ENCODE data around the gene FAM171A1. TPM values are rescaled to one million over a fixed set of nuclear protein-coding genes. Genes with fewer than 3 reads are reported as not detected.
"Not testable (repeated sequence)": the region's sequence is repeated elsewhere in the genome, so short reads cannot be mapped to it uniquely, and the experiment has no call there.

FAM171A1 gene
- total RNA-seq: 5.4 TPM
- 4.2 TPM for polyA plus RNA-seq
- long read RNA-seq, donor 1: 0 reads
- long read RNA-seq, donor 2: 0 reads
- long read RNA-seq, donor 3: 0 reads
- long read RNA-seq, donor 4: 0 reads
- long read RNA-seq, donor 5, partial matches to known transcripts: 0 of 2 reads
- long read RNA-seq, donor 5, other reads (novel, unspliced or antisense): 0 of 2 reads
- long read RNA-seq, donor 6, partial matches to known transcripts: 0 of 3 reads
- long read RNA-seq, donor 6, other reads (novel, unspliced or antisense): 0 of 3 reads
- long read RNA-seq, donor 7, partial matches to known transcripts: 0 of 3 reads
- long read RNA-seq, donor 7, other reads (novel, unspliced or antisense): 0 of 3 reads
- long read RNA-seq, donor 8, partial matches to known transcripts: 0 of 1 reads
- long read RNA-seq, donor 8, other reads (novel, unspliced or antisense): 0 of 1 reads
- long read RNA-seq, donor 9: 0 reads
- long read RNA-seq, donor 10, partial matches to known transcripts: 0 of 4 reads
- long read RNA-seq, donor 10, other reads (novel, unspliced or antisense): 0 of 4 reads

- Histone ChIP-seq H3K4me1 (ENCODE audit: control insufficient read depth in 2 of 2, insufficient read depth in 2 of 2, low read length in 2 of 2) (peaks cover 0 to 10% of the 10 kb centered on the region in 2 donors), H3K4me3 (ENCODE audit: low read length in 2 of 2) (peak within 1 kb of the TSS; percentile 26 to 76), H3K27ac (ENCODE audit: low read depth in 1 of 2, low read length in 1 of 2) (no peak within 1 kb of the TSS), H3K36me3 (ENCODE audit: control insufficient read depth in 2 of 2, insufficient read depth in 2 of 2, low read length in 1 of 2) (no peaks in the 10 kb centered on the region), H3K9me3 (ENCODE audit: control insufficient read depth in 2 of 2, insufficient read depth in 1 of 2, low read length in 1 of 2) (no peaks in the 10 kb centered on the region), H3K27me3 (ENCODE audit: control insufficient read depth in 2 of 2, insufficient read depth in 1 of 2, low read length in 1 of 2) (peaks cover 36 to 67% of the 10 kb centered on the region in 2 donors)
- WGBS: 2% methylated on average over 115 of the region's 115 CpGs
- peak in 6 of 9 donors; percentile 9 to 76 (median 49) for DNase-seq (ENCODE audit: low read depth in 6 of 9, low spot score in 9 of 9)
Measured at GRCh38 chr10:15370856-15371701, at the start of gene FAM171A1. FAM171A1 (minus strand) TSS chr10:15371289; CDS start chr10:15371052, 237 bp downstream.

GRCh38 chr10:15420858-15421257, 49.8 kb upstream of the FAM171A1 start:
- Histone ChIP-seq H3K4me1 (ENCODE audit: control insufficient read depth in 2 of 2, insufficient read depth in 2 of 2, low read length in 2 of 2) (no peaks in the 10 kb centered on the region), H3K27me3 (ENCODE audit: control insufficient read depth in 2 of 2, insufficient read depth in 1 of 2, low read length in 1 of 2) (no peaks in the 10 kb centered on the region), H3K36me3 (ENCODE audit: control insufficient read depth in 2 of 2, insufficient read depth in 2 of 2, low read length in 1 of 2) (no peaks in the 10 kb centered on the region), H3K4me3 (ENCODE audit: low read length in 2 of 2) (no peak overlapping the region), H3K27ac (ENCODE audit: low read depth in 1 of 2, low read length in 1 of 2) (no peak overlapping the region), H3K9me3 (ENCODE audit: control insufficient read depth in 2 of 2, insufficient read depth in 1 of 2, low read length in 1 of 2) (no peaks in the 10 kb centered on the region)
- 54% methylated on average over 4 of the region's 4 CpGs for WGBS
- no peak for DNase-seq (ENCODE audit: low read depth in 6 of 9, low spot score in 9 of 9)

GRCh38 chr10:15419279-15419874, 48.3 kb upstream of the FAM171A1 start:
- Histone ChIP-seq H3K9me3 (ENCODE audit: control insufficient read depth in 2 of 2, insufficient read depth in 1 of 2, low read length in 1 of 2) (no peaks in the 10 kb centered on the region), H3K27ac (ENCODE audit: low read depth in 1 of 2, low read length in 1 of 2) (no peak overlapping the region), H3K4me3 (ENCODE audit: low read length in 2 of 2) (no peak overlapping the region), H3K27me3 (ENCODE audit: control insufficient read depth in 2 of 2, insufficient read depth in 1 of 2, low read length in 1 of 2) (no peaks in the 10 kb centered on the region), H3K36me3 (ENCODE audit: control insufficient read depth in 2 of 2, insufficient read depth in 2 of 2, low read length in 1 of 2) (no peaks in the 10 kb centered on the region), H3K4me1 (ENCODE audit: control insufficient read depth in 2 of 2, insufficient read depth in 2 of 2, low read length in 2 of 2) (no peaks in the 10 kb centered on the region)
- peak in 6 of 9 donors; percentile 7 to 52 (median 34) for DNase-seq (ENCODE audit: low read depth in 6 of 9, low spot score in 9 of 9)
- WGBS: 27% methylated on average over 3 of the region's 3 CpGs

GRCh38 chr10:15416034-15416433, 44.9 kb upstream of the FAM171A1 start:
- Histone ChIP-seq H3K36me3 (ENCODE audit: control insufficient read depth in 2 of 2, insufficient read depth in 2 of 2, low read length in 1 of 2) (no peaks in the 10 kb centered on the region), H3K4me1 (ENCODE audit: control insufficient read depth in 2 of 2, insufficient read depth in 2 of 2, low read length in 2 of 2) (no peaks in the 10 kb centered on the region), H3K27ac (ENCODE audit: low read depth in 1 of 2, low read length in 1 of 2) (no peak overlapping the region), H3K27me3 (ENCODE audit: control insufficient read depth in 2 of 2, insufficient read depth in 1 of 2, low read length in 1 of 2) (no peaks in the 10 kb centered on the region), H3K4me3 (ENCODE audit: low read length in 2 of 2) (no peak overlapping the region), H3K9me3 (ENCODE audit: control insufficient read depth in 2 of 2, insufficient read depth in 1 of 2, low read length in 1 of 2) (no peaks in the 10 kb centered on the region)
- DNase-seq (ENCODE audit: low read depth in 6 of 9, low spot score in 9 of 9): no peak
- WGBS: 95% methylated on average over 1 of the region's 1 CpG

- WGBS: 94% methylated on average over 4 of the region's 4 CpGs
- no peak for DNase-seq (ENCODE audit: low read depth in 6 of 9, low spot score in 9 of 9)
- no peaks in the 10 kb centered on the region for H3K27me3 ChIP-seq (ENCODE audit: control insufficient read depth in 2 of 2, insufficient read depth in 1 of 2, low read length in 1 of 2)
- no peaks in the 10 kb centered on the region for H3K9me3 ChIP-seq (ENCODE audit: control insufficient read depth in 2 of 2, insufficient read depth in 1 of 2, low read length in 1 of 2)
- no peaks in the 10 kb centered on the region for H3K36me3 ChIP-seq (ENCODE audit: control insufficient read depth in 2 of 2, insufficient read depth in 2 of 2, low read length in 1 of 2)
- H3K27ac ChIP-seq (ENCODE audit: low read depth in 1 of 2, low read length in 1 of 2): no peak overlapping the region
- no peak overlapping the region for H3K4me3 ChIP-seq (ENCODE audit: low read length in 2 of 2)
- H3K4me1 ChIP-seq (ENCODE audit: control insufficient read depth in 2 of 2, insufficient read depth in 2 of 2, low read length in 2 of 2): no peaks in the 10 kb centered on the region
Measured at GRCh38 chr10:15411010-15411409, 39.9 kb upstream of the FAM171A1 start.

GRCh38 chr10:15409350-15409749, 38.3 kb upstream of the FAM171A1 start:
- not testable (repeated sequence) for H3K27me3 ChIP-seq (ENCODE audit: control insufficient read depth in 2 of 2, insufficient read depth in 1 of 2, low read length in 1 of 2); H3K9me3 ChIP-seq (ENCODE audit: control insufficient read depth in 2 of 2, insufficient read depth in 1 of 2, low read length in 1 of 2); H3K27ac ChIP-seq (ENCODE audit: low read depth in 1 of 2, low read length in 1 of 2); H3K4me1 ChIP-seq (ENCODE audit: control insufficient read depth in 2 of 2, insufficient read depth in 2 of 2, low read length in 2 of 2); H3K4me3 ChIP-seq (ENCODE audit: low read length in 2 of 2); H3K36me3 ChIP-seq (ENCODE audit: control insufficient read depth in 2 of 2, insufficient read depth in 2 of 2, low read length in 1 of 2); DNase-seq (ENCODE audit: low read depth in 6 of 9, low spot score in 9 of 9)
- WGBS: 86% methylated on average over 2 of the region's 2 CpGs

GRCh38 chr10:15408557-15408956, 37.5 kb upstream of the FAM171A1 start:
- Histone ChIP-seq H3K9me3 (ENCODE audit: control insufficient read depth in 2 of 2, insufficient read depth in 1 of 2, low read length in 1 of 2) (no peaks in the 10 kb centered on the region), H3K4me1 (ENCODE audit: control insufficient read depth in 2 of 2, insufficient read depth in 2 of 2, low read length in 2 of 2) (no peaks in the 10 kb centered on the region), H3K27me3 (ENCODE audit: control insufficient read depth in 2 of 2, insufficient read depth in 1 of 2, low read length in 1 of 2) (no peaks in the 10 kb centered on the region), H3K27ac (ENCODE audit: low read depth in 1 of 2, low read length in 1 of 2) (no peak overlapping the region), H3K36me3 (ENCODE audit: control insufficient read depth in 2 of 2, insufficient read depth in 2 of 2, low read length in 1 of 2) (no peaks in the 10 kb centered on the region), H3K4me3 (ENCODE audit: low read length in 2 of 2) (no peak overlapping the region)
- no peak for DNase-seq (ENCODE audit: low read depth in 6 of 9, low spot score in 9 of 9)
- WGBS: 94% methylated on average over 5 of the region's 5 CpGs

- Histone ChIP-seq H3K4me3 (ENCODE audit: low read length in 2 of 2) (no peak overlapping the region), H3K27me3 (ENCODE audit: control insufficient read depth in 2 of 2, insufficient read depth in 1 of 2, low read length in 1 of 2) (no peaks in the 10 kb centered on the region), H3K36me3 (ENCODE audit: control insufficient read depth in 2 of 2, insufficient read depth in 2 of 2, low read length in 1 of 2) (no peaks in the 10 kb centered on the region), H3K4me1 (ENCODE audit: control insufficient read depth in 2 of 2, insufficient read depth in 2 of 2, low read length in 2 of 2) (no peaks in the 10 kb centered on the region), H3K9me3 (ENCODE audit: control insufficient read depth in 2 of 2, insufficient read depth in 1 of 2, low read length in 1 of 2) (no peaks in the 10 kb centered on the region), H3K27ac (ENCODE audit: low read depth in 1 of 2, low read length in 1 of 2) (no peak overlapping the region)
- WGBS: 97% methylated on average over 3 of the region's 3 CpGs
- no peak for DNase-seq (ENCODE audit: low read depth in 6 of 9, low spot score in 9 of 9)
Measured at GRCh38 chr10:15405319-15405718, 34.2 kb upstream of the FAM171A1 start.

Measured in thymus (tissue), 14 donors.